ENCODE measurements around the gene POM121.
"Not testable (repeated sequence)": the region's sequence is repeated elsewhere in the genome, so short reads cannot be mapped to it uniquely, and the experiment has no call there.

GRCh38 chr7:72974781-72975180, 49.9 kb downstream of the POM121 start:
- TF ChIP-seq, protein P1, sequence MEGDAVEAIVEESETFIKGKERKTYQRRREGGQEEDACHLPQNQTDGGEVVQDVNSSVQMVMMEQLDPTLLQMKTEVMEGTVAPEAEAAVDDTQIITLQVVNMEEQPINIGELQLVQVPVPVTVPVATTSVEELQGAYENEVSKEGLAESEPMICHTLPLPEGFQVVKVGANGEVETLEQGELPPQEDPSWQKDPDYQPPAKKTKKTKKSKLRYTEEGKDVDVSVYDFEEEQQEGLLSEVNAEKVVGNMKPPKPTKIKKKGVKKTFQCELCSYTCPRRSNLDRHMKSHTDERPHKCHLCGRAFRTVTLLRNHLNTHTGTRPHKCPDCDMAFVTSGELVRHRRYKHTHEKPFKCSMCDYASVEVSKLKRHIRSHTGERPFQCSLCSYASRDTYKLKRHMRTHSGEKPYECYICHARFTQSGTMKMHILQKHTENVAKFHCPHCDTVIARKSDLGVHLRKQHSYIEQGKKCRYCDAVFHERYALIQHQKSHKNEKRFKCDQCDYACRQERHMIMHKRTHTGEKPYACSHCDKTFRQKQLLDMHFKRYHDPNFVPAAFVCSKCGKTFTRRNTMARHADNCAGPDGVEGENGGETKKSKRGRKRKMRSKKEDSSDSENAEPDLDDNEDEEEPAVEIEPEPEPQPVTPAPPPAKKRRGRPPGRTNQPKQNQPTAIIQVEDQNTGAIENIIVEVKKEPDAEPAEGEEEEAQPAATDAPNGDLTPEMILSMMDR (optimal IDR thresholded peaks at IDR 0.05 in 1 of 3, IDR thresholded peaks at IDR 0.05 in 1 of 3, conservative IDR thresholded peaks at IDR 0.05 in 1 of 3; ENCODE audit: extremely low read depth in 1 of 3, insufficient read depth in 2 of 3, low read length in 3 of 3) = not testable (repeated sequence)
- not testable (repeated sequence) for TF ChIP-seq EZH2 (IDR thresholded peaks at IDR 0.05; ENCODE audit: low read length)
